NCI-H2171 (cell line): ENCODE measurements around the gene NFE2.

Source experiments
- DNase-seq: peaks from one replicate; lab custom pipeline; 2025; lab: John Stamatoyannopoulos, UW

The NFE2 gene

DNA sequence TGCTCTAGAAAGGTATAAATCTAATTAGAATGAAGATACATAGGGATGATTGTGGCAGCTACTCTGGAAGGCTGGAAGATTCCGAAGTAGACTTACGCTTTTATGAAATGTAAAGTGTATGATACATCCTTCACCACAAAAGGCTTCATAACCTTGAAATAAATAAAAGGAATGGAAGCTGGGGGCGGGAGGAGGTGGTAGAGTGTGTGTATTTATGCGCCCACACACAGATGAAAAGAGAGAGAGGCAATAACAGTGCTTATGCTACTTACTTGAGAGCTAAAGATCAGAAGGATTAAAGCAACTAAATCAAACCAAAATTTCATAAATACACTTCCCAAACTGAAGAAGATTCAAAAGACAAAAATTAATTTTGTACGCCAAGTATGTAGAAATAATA is 51.3 kb downstream of the NFE2 start:
- no peak for DNase-seq

DNA sequence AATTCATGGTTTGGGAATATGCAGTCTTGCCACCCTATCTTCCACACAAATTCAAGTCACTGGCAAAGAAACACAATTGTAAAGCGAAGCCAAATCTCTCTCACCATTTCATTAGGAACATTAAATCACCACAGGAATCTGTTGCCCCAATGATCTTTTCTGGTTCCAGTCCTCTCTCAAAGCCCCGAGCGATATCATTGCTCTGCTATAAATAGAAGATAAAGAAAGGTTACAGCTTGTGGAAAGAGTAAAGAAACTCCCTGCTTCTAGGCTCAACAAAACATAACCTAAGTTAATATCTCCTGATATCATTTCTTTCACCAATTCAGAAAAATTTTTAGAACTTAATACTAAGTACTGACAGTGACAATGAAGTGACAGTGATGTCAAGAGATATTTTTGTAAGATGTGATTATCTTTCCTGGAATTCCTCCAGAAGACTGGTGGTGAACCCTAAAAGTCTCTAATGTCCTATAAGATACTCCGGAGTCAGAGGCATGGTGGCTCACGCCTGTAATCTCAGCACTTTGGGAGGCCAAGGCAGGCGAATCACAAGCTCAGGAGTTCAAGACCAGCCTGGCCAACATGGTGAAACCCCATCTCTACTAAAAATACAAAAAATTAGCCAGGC is 54.7 kb downstream of the NFE2 start:
- DNase-seq: no peak
